HG03064 (cell line): Measurements from ENCODE around the gene TRIM45.

Experiments used
- ATAC-seq: cut with Tn5 transposase; IDR thresholded peaks from one replicate; pipeline ENCODE4 v1.9.1; 2021; ENCODE audit warnings: low read depth; ENCODE audit not compliant: unreplicated experiment

TRIM45 gene

DNA sequence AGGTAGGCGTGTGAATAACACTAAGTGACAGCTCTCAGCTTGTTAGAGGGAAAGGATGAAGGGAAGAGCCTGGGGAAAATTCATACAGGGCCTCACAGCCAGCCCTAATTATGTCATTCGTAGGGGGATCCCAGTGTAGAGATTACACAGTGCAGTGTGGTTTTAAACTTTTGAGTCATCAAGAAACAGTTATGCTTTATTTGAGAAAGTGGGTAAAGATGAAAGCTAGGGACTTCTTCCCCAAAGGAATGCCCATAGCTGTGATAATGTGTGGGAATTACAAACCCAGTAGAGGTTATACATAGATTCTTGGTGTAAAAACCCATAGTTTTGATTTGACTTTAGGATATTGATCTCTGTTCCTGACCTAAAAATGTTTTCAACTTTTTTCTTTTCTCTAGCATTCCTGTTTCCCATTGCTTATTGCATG lies 59.5 kb downstream of the TRIM45 start:
- ATAC-seq: no peak
